GM12878 (cell line): ENCODE results near the gene MYH10. TPM values are rescaled to one million over a fixed set of nuclear protein-coding genes. Genes with fewer than 3 reads are reported as not detected.

Experiments
- ATAC-seq: fragments of 200-7000 bp; cut with Tn5 transposase; 3 replicates; pipeline ENCODE4 v1.9.1; 2020; ENCODE audit warnings: mild to moderate bottlenecking, moderate library complexity
- BruUV-seq: library from RNA; stranded (reverse); fragments of 400-500 nt; replicated peaks from 2 replicates; lab custom pipeline; 2021; lab: Mats Ljungman, UMichigan
- CTCF ChIA-PET: fragments of 300-600 bp; sonication (Branson Sonifier 250); formaldehyde crosslinking; extraction: SDS; loops from one replicate; lab custom pipeline; 2021; ENCODE audit warnings: inconsistent platforms; lab: Yijun Ruan, JAX
- POLR2A ChIA-PET: fragments of 350-600 bp; formaldehyde crosslinking; extraction: SDS; loops from one replicate; lab custom pipeline; 2021; ENCODE audit warnings: inconsistent platforms; lab: Charles Lee
- RAD21 ChIA-PET: fragments of 300-600 bp; sonication (Branson Sonifier 250); formaldehyde crosslinking; loops from one replicate; lab custom pipeline; 2023; ENCODE audit warnings: antibody characterized with exemption; ENCODE audit not compliant: unreplicated experiment; lab: Charles Lee
- SMC1A ChIA-PET: fragments of 300-600 bp; sonication (Branson Sonifier 250); formaldehyde crosslinking; loops from one replicate; lab custom pipeline; 2023; ENCODE audit not compliant: unreplicated experiment, uncharacterized antibody; lab: Charles Lee
- DNase-seq: peaks from one replicate; pipeline ENCODE4 v3.0.0-alpha.2; 2011; ENCODE audit warnings: low read depth, low spot score
- FAIRE-seq: peaks from 3 replicates; lab custom pipeline; 2011; peaks lifted over from hg19 to GRCh38; lab: Jason Lieb, UNC
- H2AFZ ChIP-seq: 2 replicates; pipeline ENCODE4 v1.6.0; 2011; ENCODE audit warnings: low read depth, low read length, control low read depth; ENCODE audit not compliant: control insufficient read depth
- H3K27ac ChIP-seq: 2 replicates; pipeline ENCODE4 v1.5.1; 2011; ENCODE audit warnings: control low read depth; ENCODE audit not compliant: control insufficient read depth, insufficient read depth
- H3K27me3 ChIP-seq, 2 experiments: replicated peaks in 1 of 2; 2 replicates each; pipeline versions ENCODE4 v1.6.0 to v1.6.1; 2011; ENCODE audit warnings: low read length in 1 of 2; ENCODE audit not compliant: control insufficient read depth in 2 of 2, insufficient read depth in 2 of 2
- H3K36me3 ChIP-seq, 2 experiments: 2 replicates each; pipeline ENCODE4 v1.5.1; 2011; ENCODE audit warnings: low read length in 1 of 2; ENCODE audit not compliant: control insufficient read depth in 2 of 2, insufficient read depth in 2 of 2
- H3K4me1 ChIP-seq: 2 replicates; pipeline ENCODE4 v1.6.1; 2011; ENCODE audit warnings: mild to moderate bottlenecking, low read length, moderate library complexity, mixed read lengths; ENCODE audit not compliant: control insufficient read depth, insufficient read depth
- H3K4me2 ChIP-seq: 2 replicates; pipeline ENCODE4 v1.6.0; 2011; ENCODE audit warnings: control low read depth; ENCODE audit not compliant: control insufficient read depth, insufficient read depth
- H3K4me3 ChIP-seq: fragments of 200-600 bp; sonication (generic); 2 replicates; pipeline ENCODE4 v1.5.1; 2016
- H3K79me2 ChIP-seq: 2 replicates; pipeline ENCODE4 v1.6.0; 2011; ENCODE audit warnings: low read length; ENCODE audit not compliant: control insufficient read depth, insufficient read depth
- H3K9ac ChIP-seq: 2 replicates; pipeline ENCODE4 v1.8.0; 2011; ENCODE audit warnings: low read length, control low read depth, mixed read lengths; ENCODE audit not compliant: control insufficient read depth, insufficient read depth
- H3K9me3 ChIP-seq: replicated peaks from 3 replicates; pipeline ENCODE4 v1.5.1; 2011; ENCODE audit warnings: mild to moderate bottlenecking, low read length; ENCODE audit not compliant: control insufficient read depth, insufficient read depth
- H4K20me1 ChIP-seq: 2 replicates; pipeline ENCODE4 v1.6.0; 2011; ENCODE audit not compliant: control insufficient read depth, insufficient read depth
- BRCA1 ChIP-seq: IDR thresholded peaks from 2 replicates; pipeline ENCODE4 v1.6.1; 2011; ENCODE audit warnings: low read depth, low read length, improper control_type of control experiment
- CBFB ChIP-seq: IDR thresholded peaks from 2 replicates; pipeline ENCODE4 v1.6.1; 2016; ENCODE audit warnings: antibody characterized with exemption, low read depth
- CBX3 ChIP-seq: fragments of 200-600 bp; sonication (generic); IDR thresholded peaks from 2 replicates; pipeline ENCODE4 v1.6.1; 2016; ENCODE audit warnings: low read depth, borderline replicate concordance
- CHD4 ChIP-seq: fragments of 200-600 bp; sonication (generic); IDR thresholded peaks from 2 replicates; pipeline ENCODE4 v1.6.1; 2016; ENCODE audit warnings: mild to moderate bottlenecking
- MEF2B ChIP-seq: fragments of 450-650 bp; IDR thresholded peaks from 2 replicates; pipeline ENCODE4 v1.6.1; 2018; ENCODE audit warnings: mild to moderate bottlenecking, moderate library complexity; ENCODE audit not compliant: partially characterized antibody, poor library complexity, severe bottlenecking
- POLR2AphosphoS2 ChIP-seq: IDR thresholded peaks from 2 replicates; pipeline ENCODE4 v1.6.1; 2011; ENCODE audit warnings: low read depth, mild to moderate bottlenecking, low read length, improper control_type of control experiment, moderate library complexity
- RCOR1 ChIP-seq: conservative IDR thresholded peaks from 2 replicates; pipeline ENCODE4 v1.6.1; 2012; ENCODE audit warnings: low read depth, low read length, improper control_type of control experiment
- SIX5 ChIP-seq: IDR thresholded peaks from 2 replicates; pipeline ENCODE4 v1.6.1; 2011; ENCODE audit warnings: mild to moderate bottlenecking, low read depth, low read length, moderate library complexity; ENCODE audit not compliant: severe bottlenecking
- TCF7 ChIP-seq: IDR thresholded peaks from 2 replicates; pipeline ENCODE4 v1.6.1; 2014; ENCODE audit warnings: antibody characterized with exemption, borderline replicate concordance
- ZSCAN29 ChIP-seq: fragments of 450-650 bp; IDR thresholded peaks from 2 replicates; pipeline ENCODE4 v1.6.1; 2017; ENCODE audit warnings: mild to moderate bottlenecking, moderate library complexity
- whole genome bisulfite sequencing: methylation state at CpG from one replicate; pipeline ENCODE4 v1.1.6; 2016; ENCODE audit warnings: low lambda C conversion rate; ENCODE audit not compliant: insufficient replicate concordance, insufficient coverage; ENCODE audit errors: missing lambda C conversion rate; 5-methylcytosine and 5-hydroxymethylcytosine counted together
- in situ Hi-C: fragments of 300-500 bp; cut with MboI; formaldehyde crosslinking; loops from 9 replicates; pipeline ENCODE4 v1.14.3; 2018; ENCODE audit warnings: mixed read lengths
- intact Hi-C: fragments of 100-400 bp; cut with micrococcal nuclease; formaldehyde crosslinking; loops from one replicate; pipeline ENCODE4 v1.14.2; 2022; ENCODE audit not compliant: unreplicated experiment
- polyA plus RNA-seq, 11 experiments: library from polyadenylated mRNA; depleted of rRNA in 4 of 11; unstranded in 6 of 11; stranded (reverse) in 5 of 11; fragments of >200 nt; fragmentation: Nextera tagmentation in 4 of 11; fragmentation: Illumina TruSeq in 1 of 11; extraction: Ambion mirVana in 4 of 11; extraction: Trizol in 1 of 11; gene quantifications; 1 replicate in 1 of 11; 2 replicates in 10 of 11; pipeline versions ENCODE4 v1.2.1 to v1.2.3, GENCODE V29; 2011 to 2016; ENCODE audit warnings: inconsistent platforms in 2 of 11, missing spikeins in 2 of 11, low read depth in 1 of 11
- total RNA-seq, 4 experiments: library from RNA; depleted of rRNA in 3 of 4; stranded (reverse); fragments of >200 nt in 3 of 4; fragmentation: Illumina TruSeq in 1 of 4; extraction: Trizol in 1 of 4; gene quantifications; 2 replicates each; pipeline versions ENCODE4 v1.2.1 to v1.2.3, GENCODE V29; 2013 to 2021

The MYH10 gene
- total and polyA plus RNA-seq, 10 of the 15 experiments (the other 5 are each of a cell fraction or from before 2014, with no cell fraction given): 0.33 to 7.1 (median 1.0) TPM

- Histone ChIP-seq H3K4me3 (no peak overlapping the region), H2AFZ (no peak overlapping the region), H3K9ac (no peak overlapping the region), H3K27me3 (no peaks in the 10 kb centered on the region), H3K4me2 (no peak overlapping the region), H3K27ac (no peak overlapping the region), H3K36me3 (peaks cover 12 to 32% of the 10 kb centered on the region in 2 experiments; a peak in 3 of 4 replicates), H3K79me2 (no peaks in the 10 kb centered on the region; the same call in 1 of the 2 replicates), H4K20me1 (no peaks in the 10 kb centered on the region), H3K9me3 (no peaks in the 10 kb centered on the region), H3K4me1 (no peaks in the 10 kb centered on the region)
- SMC1A ChIA-PET: no interaction called here
- BruUV-seq: TSS peak; percentile 25
- FAIRE-seq: no peak
- no peak for TF ChIP-seq TCF7
- no peak for TF ChIP-seq CBFB
- TF ChIP-seq BRCA1: no peak
- no peak for TF ChIP-seq CHD4
- no peak for TF ChIP-seq ZSCAN29
- TF ChIP-seq POLR2AphosphoS2: no peak
- no peak for TF ChIP-seq CBX3
- POLR2A ChIA-PET: no interaction called here
- no peak for ATAC-seq
- RAD21 ChIA-PET: no interaction called here
- in situ Hi-C loops: no loop called here
- DNase-seq: no peak
- WGBS: 98% methylated on average over 9 of the region's 9 CpGs
- intact Hi-C loops: no loop called here
- CTCF ChIA-PET: no interaction called here
These were observed 162.4 kb downstream of the MYH10 start for GRCh38 chr17:8468127-8468526.

- 89% methylated on average over 16 of the region's 16 CpGs for WGBS
- no peaks in the 10 kb centered on the region for H3K4me1 ChIP-seq
- FAIRE-seq (no peak), ATAC-seq (no peak), DNase-seq (no peak)
- H2AFZ ChIP-seq: no peak overlapping the region
- in situ Hi-C loops: no loop called here
- no peak overlapping the region for H3K4me2 ChIP-seq
- H3K27ac ChIP-seq: no peak overlapping the region
- ChIA-PET SMC1A (no interaction called here), CTCF (no interaction called here), POLR2A (no interaction called here), RAD21 (no interaction called here)
- no peak for TF ChIP-seq SIX5
- TF ChIP-seq MEF2B: no peak
- TF ChIP-seq RCOR1: no peak
- TF ChIP-seq CBFB: no peak
- no peaks in the 10 kb centered on the region for H3K27me3 ChIP-seq
- no peaks in the 10 kb centered on the region for H3K9me3 ChIP-seq
- intact Hi-C loops: no loop called here
- H4K20me1 ChIP-seq: no peaks in the 10 kb centered on the region
- H3K4me3 ChIP-seq: no peak overlapping the region
- peaks cover 14 to 30% of the 10 kb centered on the region in 2 experiments for H3K36me3 ChIP-seq
- H3K9ac ChIP-seq: no peak overlapping the region
- BruUV-seq: no TSS peak
- H3K79me2 ChIP-seq: no peaks in the 10 kb centered on the region; the same call in 1 of the 2 replicates
These were observed 163.0 kb downstream of the MYH10 start for GRCh38 chr17:8467527-8467926.
